Stimulated activated CD4-positive, alpha-beta T cell treated with anti-CD3 and anti-CD28 coated beads, Interleukin-15, amount 100 ng/mL, for 24 hours (primary cell): ENCODE measurements around the gene DENR.
"Not testable (repeated sequence)": the region's sequence is repeated elsewhere in the genome, so short reads cannot be mapped to it uniquely, and the experiment has no call there.

Source experiments
- DNase-seq: peaks from one replicate; pipeline ENCODE4 v3.0.0-alpha.2; 2020

Gene DENR, protein sequence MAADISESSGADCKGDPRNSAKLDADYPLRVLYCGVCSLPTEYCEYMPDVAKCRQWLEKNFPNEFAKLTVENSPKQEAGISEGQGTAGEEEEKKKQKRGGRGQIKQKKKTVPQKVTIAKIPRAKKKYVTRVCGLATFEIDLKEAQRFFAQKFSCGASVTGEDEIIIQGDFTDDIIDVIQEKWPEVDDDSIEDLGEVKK

DNA sequence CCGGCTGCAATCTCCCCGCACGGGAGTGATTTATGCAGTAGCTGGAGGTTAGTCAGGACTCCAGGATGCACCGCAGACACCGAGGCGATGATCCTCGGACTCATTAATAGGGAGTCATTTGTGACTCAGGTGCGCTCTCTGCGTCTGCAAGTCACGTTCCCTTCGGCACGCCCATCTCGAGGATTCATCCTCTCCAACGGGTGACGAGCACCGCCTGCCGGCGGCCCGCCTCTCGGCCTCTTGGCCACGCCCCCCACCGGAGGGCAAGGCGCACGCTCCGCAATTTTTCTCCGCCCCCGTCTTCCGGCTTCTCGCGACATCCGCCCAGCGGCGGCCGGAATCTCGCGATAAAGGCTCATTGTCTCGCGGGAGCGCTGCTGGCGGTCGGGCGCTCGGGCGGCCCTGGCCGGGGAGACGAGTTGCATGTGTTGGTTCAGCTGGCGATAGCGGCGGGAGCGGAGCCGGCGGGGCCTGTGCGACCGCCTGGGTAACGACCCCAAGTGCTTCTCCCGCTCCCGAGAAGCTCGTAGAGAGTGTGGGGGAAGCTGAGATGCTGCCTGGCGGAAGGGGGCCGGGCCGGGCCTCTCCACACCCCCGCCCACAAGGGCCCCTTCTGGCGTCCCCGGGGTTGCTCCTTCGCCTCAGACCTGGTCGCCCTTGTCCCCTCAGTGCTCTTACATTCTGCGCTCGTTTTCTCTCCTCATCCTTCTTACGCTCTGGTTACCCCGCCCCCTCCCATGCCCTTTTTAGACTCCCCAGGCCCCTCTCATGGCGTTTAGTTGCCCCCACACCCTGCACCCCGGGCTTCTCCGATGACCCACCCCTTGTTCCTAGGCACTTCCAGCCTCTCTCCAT lies at the start of gene DENR:
Gene DENR, plus strand, starts transcription at position 361 of the 855 bp plus-strand sequence. CDS start 878 bp downstream, outside the sequence.
- DNase-seq: peak; percentile 100

DNA sequence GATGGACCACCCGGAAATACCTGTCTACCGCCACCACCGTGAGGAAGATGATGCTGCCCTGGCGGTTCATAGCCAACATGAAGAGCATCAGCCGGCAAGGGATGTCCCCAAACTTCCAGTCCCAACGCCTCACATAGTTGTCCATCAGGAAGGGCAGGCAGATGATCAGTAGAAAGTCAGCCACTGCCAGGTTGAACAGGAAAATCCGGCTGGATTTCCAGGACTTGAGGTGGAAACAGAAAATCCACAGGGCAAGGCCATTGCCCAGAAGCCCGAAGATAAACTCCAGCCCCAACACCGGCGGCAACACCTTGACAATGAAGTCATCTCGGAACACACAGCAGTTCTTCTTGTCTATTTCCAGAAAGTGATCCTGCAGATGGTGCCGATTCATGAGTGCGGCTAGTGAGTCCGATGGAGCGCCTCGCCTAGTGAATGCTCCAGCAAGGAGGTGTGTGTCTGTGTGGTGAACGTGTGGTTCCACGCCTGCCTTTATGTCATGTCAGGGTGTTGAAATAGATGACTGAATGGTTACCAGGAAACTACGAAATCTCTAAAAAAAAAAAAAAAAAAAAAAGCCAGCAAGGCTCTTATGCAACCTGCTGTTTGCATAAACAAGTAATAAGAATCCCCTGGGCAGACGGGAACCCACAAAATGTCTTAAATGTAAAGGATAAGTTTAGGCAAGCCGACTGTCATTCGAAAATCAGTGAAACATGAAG lies 49.6 kb upstream of the DENR start, which contains the start of gene HCAR2:
Gene HCAR2, minus strand, starts transcription at position 468 of the 722 bp plus-strand sequence. Its CDS starts 74 bp downstream, at position 394.
- not testable (repeated sequence) for DNase-seq

DNA sequence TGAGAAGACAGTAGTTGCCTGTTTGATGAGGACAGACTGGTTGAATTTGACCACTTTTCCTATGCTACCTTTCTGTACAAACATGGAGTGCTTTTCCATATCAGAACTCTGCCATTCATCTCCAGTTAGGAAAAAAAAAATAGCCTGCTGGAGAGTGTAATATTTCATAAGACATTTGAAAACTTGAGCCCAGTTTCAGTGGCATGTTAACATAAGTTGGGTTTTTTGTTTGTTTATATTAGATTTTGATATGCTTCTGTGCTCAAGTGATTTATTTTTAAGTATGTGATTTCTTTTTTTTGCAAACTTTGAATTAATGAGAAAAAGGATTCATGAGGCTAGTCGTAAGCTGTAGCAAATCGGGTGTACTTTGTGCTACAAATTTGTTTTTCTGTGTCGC lies 48.8 kb upstream of the DENR start:
- DNase-seq: not testable (repeated sequence)

DNA sequence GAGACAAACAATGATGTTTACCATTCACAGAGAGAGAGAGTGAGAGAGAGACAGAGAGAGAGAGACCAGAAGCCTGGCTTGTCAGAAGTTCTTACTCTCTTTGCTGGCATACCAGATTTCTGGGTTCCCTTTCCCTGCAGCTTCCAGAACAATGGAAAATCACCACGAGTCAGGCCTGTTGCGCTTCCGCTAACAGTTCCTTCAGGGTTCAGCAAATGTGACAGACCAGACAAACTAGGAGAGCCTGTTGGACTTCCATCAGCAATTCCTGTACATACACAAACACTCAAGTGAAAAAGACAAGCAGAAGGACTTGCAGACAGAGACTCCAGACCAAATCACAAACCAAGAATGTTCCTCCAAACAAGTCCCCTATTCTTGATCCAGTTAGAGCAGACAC lies 43.3 kb upstream of the DENR start:
- DNase-seq: not testable (repeated sequence)

DNA sequence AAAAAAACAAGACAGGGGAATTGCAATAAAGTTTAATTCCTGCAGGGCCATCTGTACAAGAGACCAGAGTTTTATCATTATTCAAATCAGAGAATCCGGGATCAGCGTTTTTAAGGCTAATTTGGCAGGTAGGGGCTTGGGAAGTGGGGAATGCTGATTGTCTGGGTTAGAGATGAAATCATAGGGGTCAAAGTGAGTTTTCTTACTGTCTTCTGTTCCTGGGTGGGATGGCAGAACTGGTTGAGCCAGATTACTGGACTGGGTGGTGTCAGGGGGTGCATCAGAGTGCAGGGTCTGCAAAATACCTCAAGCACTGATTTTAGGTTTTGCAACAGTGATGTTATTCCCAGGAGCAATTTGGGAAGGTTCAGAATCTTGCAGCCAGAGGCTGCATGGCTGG lies 42.3 kb upstream of the DENR start:
- DNase-seq: not testable (repeated sequence)

DNA sequence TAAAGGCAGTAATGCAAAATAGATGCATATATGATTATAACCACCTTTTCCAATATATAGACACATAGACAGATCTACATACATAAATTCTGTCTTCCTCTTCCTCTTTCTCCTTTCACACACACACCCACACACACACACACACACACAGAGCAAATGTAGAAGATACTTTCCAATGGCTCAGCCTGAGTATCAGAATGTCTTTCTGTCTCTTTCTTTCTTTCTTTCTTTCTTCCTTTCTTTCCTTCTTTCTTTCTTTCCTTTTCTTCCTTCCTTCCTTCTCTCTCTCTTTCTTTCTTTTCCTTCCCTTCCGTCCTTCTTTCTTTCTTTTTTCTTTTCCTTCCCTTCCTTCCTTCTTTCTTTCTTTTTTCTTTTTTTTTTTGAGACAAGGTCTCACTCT lies 41.4 kb upstream of the DENR start:
- DNase-seq: not testable (repeated sequence)

DNA sequence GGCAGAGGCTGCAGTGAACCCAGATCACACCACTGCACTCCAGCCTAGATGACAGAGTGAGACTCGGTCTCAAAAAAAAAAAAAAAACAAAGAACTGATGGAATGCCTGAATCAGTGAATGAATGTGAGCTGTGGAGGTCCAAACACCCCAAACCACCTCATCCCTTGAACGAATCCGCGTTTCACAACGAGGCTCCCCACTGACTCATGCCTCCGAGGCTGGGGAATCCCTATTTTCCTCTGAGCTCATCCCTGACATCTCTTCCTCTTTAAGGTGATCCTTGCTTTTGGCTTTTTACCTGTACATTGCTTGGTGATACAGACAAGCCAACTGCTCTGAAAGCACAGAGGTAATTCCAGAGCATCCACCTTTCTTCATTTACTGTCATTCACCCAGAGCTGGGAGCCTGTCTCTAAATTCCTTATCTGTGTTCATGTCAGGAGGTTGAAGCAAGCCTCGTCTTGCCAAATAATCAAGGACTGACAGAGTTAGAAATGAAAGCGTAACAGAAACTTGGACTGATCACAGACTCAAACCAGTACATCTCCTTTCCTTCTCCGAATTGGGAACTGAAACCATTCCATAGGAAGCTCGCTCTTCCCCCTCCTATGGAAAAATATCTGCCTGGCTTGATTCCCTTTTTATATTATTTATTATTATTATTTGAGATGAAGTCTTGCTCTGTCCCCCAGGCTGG lies 39.0 kb upstream of the DENR start:
- not testable (repeated sequence) for DNase-seq

DNA sequence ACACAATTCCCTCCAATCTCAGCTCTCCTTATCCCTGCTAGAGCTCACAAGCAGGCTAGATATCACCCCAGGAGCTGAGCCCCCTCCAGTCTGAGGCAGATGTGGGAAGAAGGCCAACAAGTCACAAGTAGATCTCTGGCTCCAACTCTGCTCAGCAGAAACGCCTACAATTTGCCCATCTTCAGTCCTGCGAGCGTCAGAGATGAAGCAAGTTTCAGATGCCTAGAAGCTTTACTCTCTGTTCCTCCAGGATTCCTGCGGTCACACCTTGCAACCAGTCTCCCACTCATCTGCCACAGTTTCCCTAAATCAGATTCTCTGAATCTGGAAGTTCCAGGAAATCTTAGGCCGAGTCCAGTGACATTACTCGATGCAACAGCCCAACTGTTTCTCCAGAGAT lies 37.4 kb upstream of the DENR start:
- DNase-seq: not testable (repeated sequence)

DNA sequence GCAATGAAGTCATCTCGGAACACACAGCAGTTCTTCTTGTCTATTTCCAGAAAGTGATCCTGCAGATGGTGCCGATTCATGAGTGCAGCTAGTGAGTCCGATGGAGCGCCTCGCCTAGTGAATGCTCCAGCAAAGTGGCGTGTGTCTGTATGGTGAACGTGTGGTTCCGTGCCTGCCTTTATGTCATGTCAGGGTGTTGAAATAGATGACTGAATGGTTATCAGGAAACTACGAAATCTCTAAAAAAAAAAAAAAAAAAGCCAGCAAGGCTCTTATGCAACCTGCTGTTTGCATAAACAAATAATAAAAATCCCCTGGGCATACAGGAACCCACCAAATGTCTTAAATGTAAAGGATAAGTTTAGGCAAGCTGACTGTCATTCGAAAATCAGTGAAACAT lies 36.0 kb upstream of the DENR start, which contains the start of gene HCAR3:
Gene HCAR3, minus strand, starts transcription at position 154 of the 400 bp plus-strand sequence. Its CDS starts 74 bp downstream, at position 80.
- DNase-seq: not testable (repeated sequence)

DNA sequence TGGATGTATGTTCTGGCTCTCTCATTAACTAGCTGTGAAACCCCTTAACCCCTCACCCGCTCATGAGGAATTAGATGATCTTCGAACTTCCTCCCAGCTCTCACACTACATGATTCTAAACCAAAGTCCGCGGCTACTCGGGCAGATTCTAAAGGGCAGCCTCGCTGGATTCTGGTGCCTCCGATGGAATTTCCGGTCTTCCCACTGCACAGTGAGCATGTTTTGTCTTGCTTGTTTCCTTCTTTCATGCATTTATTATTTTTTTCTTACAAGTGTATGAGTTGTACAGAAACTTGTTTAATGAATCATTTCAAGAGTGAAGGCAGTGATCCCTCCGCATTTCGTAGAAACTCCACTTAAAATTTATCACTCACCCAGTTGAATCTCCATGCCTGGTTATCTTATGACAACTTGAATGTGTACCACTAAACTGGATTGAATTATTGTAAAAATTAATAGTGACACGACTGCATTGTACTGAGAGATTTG lies 31.5 kb upstream of the DENR start:
- no peak for DNase-seq

DNA sequence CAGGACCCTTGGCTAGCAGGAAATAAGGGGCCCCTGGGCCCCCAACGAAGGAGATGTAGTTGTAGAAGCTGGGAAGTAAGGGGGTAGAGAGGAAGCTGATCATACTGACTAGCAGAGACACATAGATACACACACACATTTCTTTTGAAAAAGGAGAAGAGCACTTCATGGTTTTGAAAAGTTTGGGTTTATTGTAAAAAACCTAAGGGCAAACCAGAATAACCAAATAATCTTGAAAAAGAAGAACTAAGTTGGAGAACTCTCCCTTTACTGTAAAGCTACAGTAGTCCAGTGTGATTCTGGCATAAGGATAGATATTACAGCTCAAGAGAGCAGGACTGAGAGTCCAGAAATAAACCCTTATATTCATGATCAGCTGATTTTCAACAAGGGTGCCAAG lies 30.2 kb upstream of the DENR start:
- no peak for DNase-seq

DNA sequence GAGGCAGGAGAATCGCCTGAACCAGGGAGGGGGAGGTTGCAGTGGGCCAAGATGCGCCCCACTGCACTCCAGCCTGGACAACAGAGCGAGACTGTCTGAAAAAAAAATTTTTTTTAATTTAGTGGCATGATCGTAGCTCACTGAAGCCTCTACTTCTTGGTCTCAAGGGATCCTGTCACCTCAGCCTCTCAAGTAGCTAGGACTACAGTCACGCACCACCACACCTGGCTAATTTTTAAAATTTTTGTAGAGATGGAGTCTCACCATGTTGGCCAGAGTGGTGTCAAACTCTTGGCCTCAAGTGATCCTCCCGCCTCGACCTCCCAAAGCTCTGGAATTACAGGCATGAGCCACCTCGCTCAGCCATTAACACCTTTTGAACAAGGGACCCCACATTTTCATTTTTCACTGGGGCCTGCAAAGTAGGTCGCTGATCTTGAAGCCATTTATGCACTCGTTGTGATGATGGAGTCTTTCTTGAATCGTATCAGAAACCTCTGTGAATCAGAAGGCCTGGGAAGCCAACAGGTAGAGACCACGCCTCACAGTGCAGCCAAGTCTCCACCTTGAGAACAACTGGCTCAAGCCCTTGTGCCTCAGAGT lies 27.9 kb upstream of the DENR start:
- DNase-seq: no peak

DNA sequence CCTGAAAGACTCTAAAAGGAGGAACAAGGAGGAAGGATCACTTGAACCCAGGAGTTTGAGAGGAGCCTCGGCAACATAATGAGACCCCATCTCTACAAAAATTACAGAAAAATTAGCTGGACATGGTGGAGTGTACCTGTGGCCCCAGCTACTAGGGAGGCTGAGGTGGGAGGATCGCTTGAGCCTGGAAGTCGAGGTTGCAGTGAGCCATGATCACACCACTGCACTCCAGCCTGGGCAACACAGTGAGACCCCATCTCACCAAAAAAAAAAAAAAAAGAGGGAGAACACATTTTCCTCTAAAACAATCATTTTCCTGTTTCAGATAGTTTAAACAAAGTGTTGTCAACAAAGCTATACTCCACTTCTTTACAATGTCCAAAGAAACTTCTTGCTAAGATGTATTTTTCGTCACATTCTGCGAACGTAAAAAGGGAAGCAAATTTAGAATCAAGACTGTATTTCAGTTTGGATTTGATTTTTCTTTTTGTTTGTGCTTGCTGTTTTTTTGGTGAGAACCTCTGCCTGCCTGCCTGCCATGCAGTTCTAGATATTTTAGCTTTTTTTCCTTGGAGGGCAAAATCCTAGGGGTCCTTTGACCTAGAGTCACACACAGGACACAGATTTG lies 27.1 kb upstream of the DENR start:
- no peak for DNase-seq

DNA sequence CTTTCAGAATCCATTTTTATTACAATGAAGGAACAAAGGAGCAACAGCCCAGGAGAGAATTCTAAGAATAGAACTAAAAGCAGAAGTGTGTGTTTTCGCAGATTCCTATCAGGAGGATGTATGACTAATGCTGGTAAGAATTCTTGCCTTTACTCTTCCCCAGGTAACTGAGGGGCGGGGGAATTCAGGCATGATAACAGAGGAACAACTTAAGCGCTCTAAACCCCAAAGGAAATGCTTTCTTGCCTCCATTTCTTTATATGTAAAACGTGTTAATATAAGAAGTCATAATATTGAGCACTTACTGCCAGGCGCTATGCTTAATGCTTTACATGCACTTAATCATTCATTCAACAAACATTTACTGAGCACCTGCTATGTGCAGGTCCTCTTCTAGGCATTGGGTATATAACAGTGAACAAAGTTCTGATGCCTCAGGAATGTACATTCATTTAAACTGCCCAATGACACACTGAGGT lies 26.5 kb upstream of the DENR start:
- peak; percentile 60 for DNase-seq

DNA sequence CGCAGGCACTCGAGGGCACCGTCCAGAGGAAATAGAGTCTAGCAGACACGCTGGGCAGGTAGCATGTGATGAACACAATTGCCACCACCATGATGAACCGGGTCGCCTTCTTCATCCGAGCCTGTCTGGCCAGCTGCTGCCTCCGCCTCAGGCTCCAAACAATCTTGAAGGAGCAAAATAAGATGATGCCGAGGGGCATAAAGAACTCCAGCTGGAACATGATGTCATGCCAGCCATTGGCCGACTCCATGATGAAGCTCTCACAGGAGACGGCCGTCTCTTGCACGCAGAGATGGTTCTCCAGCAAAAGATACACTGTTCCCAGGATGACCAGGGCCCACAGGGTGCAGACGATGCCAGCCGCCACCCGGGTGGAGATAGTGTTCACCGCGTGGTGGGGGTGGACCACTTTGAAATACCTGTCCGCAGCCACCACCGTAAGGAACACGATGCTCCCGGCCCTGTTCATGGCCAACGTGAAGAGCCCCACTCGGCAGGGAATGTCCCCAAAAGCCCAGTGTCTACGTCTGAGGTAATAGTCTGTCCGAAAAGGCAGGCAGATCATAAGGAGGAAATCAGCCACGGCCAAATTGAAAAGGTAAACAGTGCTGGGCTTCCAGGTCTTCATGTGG lies 22.9 kb upstream of the DENR start:
- DNase-seq: no peak

DNA sequence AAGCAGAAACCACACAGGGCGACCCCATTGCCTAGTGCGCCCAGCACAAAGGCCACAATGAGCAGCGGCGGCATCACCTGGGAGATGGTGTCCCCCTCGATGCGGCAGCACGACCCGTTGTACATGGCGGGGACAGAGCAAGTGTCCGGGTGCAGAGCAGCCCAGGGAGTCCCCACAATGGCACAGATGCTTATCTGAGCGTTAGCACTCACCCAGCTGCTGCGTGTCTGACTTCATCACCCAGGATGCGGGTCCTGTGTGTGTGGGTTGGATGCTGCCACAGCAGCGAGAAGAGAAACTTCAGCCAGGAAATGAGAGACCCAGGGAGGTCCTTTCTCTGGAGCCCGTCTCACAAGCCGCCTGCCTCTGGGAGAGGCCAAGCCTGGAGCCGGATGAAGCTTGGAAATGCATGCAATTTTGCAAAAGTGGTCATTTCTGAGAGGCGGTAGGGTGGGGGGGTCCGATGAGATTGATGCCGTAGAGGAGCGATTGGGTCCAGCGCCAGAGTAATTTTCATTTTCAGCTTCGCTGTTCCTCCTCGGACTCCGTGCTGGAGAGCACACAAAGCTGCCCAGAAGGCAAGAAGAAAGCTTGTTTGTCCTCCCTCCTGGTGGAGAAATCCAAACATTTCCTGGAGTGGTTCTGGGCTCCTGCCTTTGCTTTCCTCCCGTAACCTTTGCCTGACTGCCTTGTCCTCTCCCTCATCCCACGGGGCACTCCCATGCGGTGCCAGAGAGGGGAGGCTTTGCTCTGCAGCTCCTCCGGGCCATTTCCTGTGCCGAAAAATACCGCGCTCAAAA lies 22.2 kb upstream of the DENR start, which contains the start of gene HCAR1:
Gene HCAR1, minus strand, starts transcription at position 630 of the 800 bp plus-strand sequence. Its CDS starts 505 bp downstream, at position 125.
- peak; percentile 80 for DNase-seq

DNA sequence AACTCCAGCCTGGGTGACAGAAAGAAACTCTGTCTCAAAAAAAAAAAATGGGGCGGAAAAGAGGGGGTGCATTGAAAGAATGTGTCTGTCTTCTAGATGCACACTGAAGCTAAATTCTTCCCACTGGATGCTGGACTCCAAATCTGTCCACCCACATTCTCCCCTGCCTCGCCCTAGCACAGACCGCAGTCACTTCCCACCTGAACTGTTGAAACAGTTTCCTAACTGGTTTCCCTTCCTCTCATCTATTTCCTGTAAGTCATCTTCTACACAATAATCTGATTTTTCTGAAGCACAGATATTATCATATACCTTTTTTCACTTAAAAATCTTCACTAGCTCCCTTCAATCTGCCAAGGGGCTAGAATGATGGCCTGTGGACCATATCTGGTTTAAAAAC lies 20.5 kb upstream of the DENR start:
- peak; percentile 54 for DNase-seq

DNA sequence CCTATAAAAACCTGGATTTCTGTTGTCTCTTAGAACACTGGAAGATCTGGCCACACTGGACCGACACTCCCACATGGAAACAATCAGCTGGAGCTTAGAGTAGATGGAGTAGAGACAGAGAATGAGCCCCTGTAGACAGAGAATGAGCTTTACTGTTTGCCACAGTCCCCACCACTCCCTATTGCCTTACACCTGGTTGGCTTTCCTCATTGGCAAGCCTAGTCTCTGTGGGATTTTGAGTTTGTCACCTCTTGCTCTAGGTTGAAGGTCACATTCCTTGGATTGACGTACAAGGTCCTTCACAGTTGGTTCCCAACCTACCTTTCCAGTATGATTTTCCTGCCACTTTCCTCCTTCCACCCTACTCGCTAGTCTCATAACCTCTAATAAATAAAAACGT lies 20.0 kb upstream of the DENR start:
- DNase-seq: no peak

DNA sequence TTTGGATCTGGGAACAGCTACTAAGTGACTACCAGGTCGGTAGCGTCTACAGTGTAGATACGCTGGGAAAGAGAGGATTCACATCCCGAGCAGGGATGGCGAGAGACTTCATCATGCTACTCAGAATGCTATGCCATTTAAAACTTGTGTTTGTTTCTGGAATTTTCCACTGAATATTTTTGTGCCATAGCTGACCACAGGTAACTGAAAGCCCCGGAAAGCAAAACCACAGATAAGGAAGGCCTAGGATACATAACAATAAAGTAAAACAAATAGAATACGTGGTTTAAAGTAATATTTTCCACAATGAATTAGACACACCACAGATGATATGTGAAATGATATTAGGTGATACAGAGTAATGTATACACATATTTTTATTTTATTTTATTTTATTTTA lies 14.1 kb upstream of the DENR start:
- DNase-seq: no peak

DNA sequence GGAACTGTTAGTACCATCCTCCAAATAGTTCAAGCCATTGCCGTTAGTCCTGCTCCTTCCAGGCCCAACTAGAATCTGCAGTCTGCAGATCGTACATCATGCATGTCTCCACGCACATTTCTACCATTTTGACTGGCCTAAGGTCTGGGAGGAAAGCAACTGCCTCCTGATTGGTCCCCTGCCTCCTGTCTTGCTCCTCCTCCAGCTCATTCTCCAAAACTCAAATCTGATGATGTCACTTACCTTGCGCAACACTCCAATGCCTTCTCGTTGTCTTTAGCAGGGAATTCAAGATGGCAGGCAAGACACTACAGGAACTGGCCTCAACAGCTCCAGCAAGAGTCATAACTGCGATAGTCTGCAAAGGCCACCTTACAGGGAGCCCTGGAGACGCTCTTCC lies 12.3 kb upstream of the DENR start:
- DNase-seq: no peak
